Hepatocyte (in vitro differentiated cells): Measurements from ENCODE around the gene IQGAP2.
A peak's percentile ranks its signal among the peaks of the same experiment; 100 is the strongest.

Experiments
- EZH2 ChIP-seq: fragments of 200-600 bp; sonication (generic); IDR thresholded peaks from 2 replicates; pipeline ENCODE4 v1.6.1; 2016; ENCODE audit warnings: antibody characterized with exemption, mild to moderate bottlenecking, borderline replicate concordance
- TF ChIP-seq, protein P1 (sequence below): fragments of 200-600 bp; sonication (generic); IDR thresholded peaks from 2 replicates; pipeline ENCODE4 v1.5.1; 2016; ENCODE audit warnings: antibody characterized with exemption, mild to moderate bottlenecking; ENCODE audit not compliant: poor library complexity

GRCh38 chr5:76402886-76403765, at the start of gene IQGAP2:
- TF ChIP-seq EZH2: no peak
- TF ChIP-seq, protein P1, sequence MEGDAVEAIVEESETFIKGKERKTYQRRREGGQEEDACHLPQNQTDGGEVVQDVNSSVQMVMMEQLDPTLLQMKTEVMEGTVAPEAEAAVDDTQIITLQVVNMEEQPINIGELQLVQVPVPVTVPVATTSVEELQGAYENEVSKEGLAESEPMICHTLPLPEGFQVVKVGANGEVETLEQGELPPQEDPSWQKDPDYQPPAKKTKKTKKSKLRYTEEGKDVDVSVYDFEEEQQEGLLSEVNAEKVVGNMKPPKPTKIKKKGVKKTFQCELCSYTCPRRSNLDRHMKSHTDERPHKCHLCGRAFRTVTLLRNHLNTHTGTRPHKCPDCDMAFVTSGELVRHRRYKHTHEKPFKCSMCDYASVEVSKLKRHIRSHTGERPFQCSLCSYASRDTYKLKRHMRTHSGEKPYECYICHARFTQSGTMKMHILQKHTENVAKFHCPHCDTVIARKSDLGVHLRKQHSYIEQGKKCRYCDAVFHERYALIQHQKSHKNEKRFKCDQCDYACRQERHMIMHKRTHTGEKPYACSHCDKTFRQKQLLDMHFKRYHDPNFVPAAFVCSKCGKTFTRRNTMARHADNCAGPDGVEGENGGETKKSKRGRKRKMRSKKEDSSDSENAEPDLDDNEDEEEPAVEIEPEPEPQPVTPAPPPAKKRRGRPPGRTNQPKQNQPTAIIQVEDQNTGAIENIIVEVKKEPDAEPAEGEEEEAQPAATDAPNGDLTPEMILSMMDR: peak; percentile 93
